ENCODE measurements around the gene WFDC2. TPM values are rescaled to one million over a fixed set of nuclear protein-coding genes. Genes with fewer than 3 reads are reported as not detected.

Gene WFDC2
- total and polyA plus RNA-seq, 2 of the 13 experiments (the other 11 are each of a cell fraction or from before 2014, with no cell fraction given): 0.33 TPM; not detected in 1

- Histone ChIP-seq H4K20me1 (ENCODE audit: insufficient read depth, low read length) (no peaks in the 10 kb centered on the region), H3K36me3 (replicated peaks in 1 of 2; ENCODE audit: control insufficient read depth in 1 of 2, insufficient read depth in 2 of 2, low read length in 2 of 2) (no peaks in the 10 kb centered on the region), H3K9me3 (ENCODE audit: low read length) (no peaks in the 10 kb centered on the region), H2AFZ (ENCODE audit: low read length) (no peak overlapping the region), H3K4me2 (ENCODE audit: low read depth, low read length) (no peak overlapping the region), H3K4me1 (ENCODE audit: insufficient read depth, low read length) (0 out of 2 replicates have a peak, but pooled peaks cover 5% of the 10 kb centered on the region), H3K4me3 (replicated peaks in 1 of 3; ENCODE audit: insufficient read depth in 1 of 3, low read depth in 2 of 3, low read length in 3 of 3) (no peak overlapping the region), H3K27me3 (ENCODE audit: control insufficient read depth in 1 of 2, insufficient read depth in 2 of 2, low read length in 2 of 2) (peaks cover 3 to 8% of the 10 kb centered on the region in 2 experiments; a peak in 4 of 5 replicates), H3K79me2 (ENCODE audit: insufficient read depth, low read length) (no peaks in the 10 kb centered on the region), H3K27ac (ENCODE audit: extremely low read length, insufficient read depth, low read length) (no peak overlapping the region), H3K9ac (ENCODE audit: insufficient read depth, low read depth, low read length) (no peak overlapping the region)
- no TSS peak for BruUV-seq (replicated peaks)
- TF ChIP-seq ZNF260 (CRISPR knock-in tag; IDR thresholded peaks at IDR 0.05; ENCODE audit: borderline replicate concordance, low read depth) (no peak), HIC2 (CRISPR knock-in tag; IDR thresholded peaks at IDR 0.05; ENCODE audit: low read depth) (0 out of 2 replicates have a peak, but pooled peaks have one; percentile 42), HMGXB4 (CRISPR knock-in tag; IDR thresholded peaks at IDR 0.05; ENCODE audit: borderline replicate concordance in 1 of 2, low read depth in 1 of 2) (no peak), ZNF280B (CRISPR knock-in tag; IDR thresholded peaks at IDR 0.05; ENCODE audit: borderline replicate concordance) (0 out of 2 replicates have a peak, but pooled peaks have one; percentile 52), NR2C2 (CRISPR knock-in tag; IDR thresholded peaks at IDR 0.05; ENCODE audit: borderline replicate concordance) (0 out of 2 replicates have a peak, but pooled peaks have one; percentile 32), AHDC1 (CRISPR knock-in tag; IDR thresholded peaks at IDR 0.05; ENCODE audit: borderline replicate concordance) (no peak), MLX (CRISPR knock-in tag; IDR thresholded peaks at IDR 0.05) (no peak), ZNF205 (CRISPR knock-in tag; IDR thresholded peaks at IDR 0.05) (no peak)
- FAIRE-seq (no peak), ATAC-seq (peak; percentile 94), DNase-seq (ENCODE audit: low spot score) (peak; percentile 27)
- 6% methylated on average over 6 of the region's 6 CpGs for WGBS (ENCODE audit: low lambda C conversion rate)
- in situ Hi-C loops (cut with HindIII; ENCODE audit: extremely low pct_ligation_motif_present, low pct_unique_long_range_greater_than_20kb) (no loop called here), intact Hi-C loops (cut with micrococcal nuclease; ENCODE audit: unreplicated experiment) (no loop called here)
- POLR2A ChIA-PET: no interaction called here
- CTCF ChIA-PET (ENCODE audit: low intra/inter-chr PET ratio, low total read pairs): no interaction called here
These were observed 30.5 kb downstream of the WFDC2 start for GRCh38 chr20:45500022-45500421.

Measured in HepG2 (cell line).